HepG2 (cell line): ENCODE results near the gene KAZN.

Experiments used
- ATF7-NPFF ChIP-seq: sonication (generic); formaldehyde crosslinking; IDR thresholded peaks from 2 replicates; pipeline ENCODE4 v1.8.1; 2023; ENCODE audit warnings: mild to moderate bottlenecking, low read depth, missing genetic modification reagents, moderate library complexity
- BORCS8-MEF2B ChIP-seq: sonication (generic); formaldehyde crosslinking; IDR thresholded peaks from 2 replicates; pipeline ENCODE4 v1.8.0; 2022; ENCODE audit warnings: mild to moderate bottlenecking, missing genetic modification reagents
- HDAC1 ChIP-seq: sonication (generic); formaldehyde crosslinking; IDR thresholded peaks from 2 replicates; pipeline ENCODE4 v1.5.1; 2020; ENCODE audit warnings: mild to moderate bottlenecking, missing genetic modification reagents
- KDM1A ChIP-seq: IDR thresholded peaks from 2 replicates; pipeline ENCODE4 v1.6.1; 2016; ENCODE audit warnings: missing compliant biosample characterization
- KMT2B ChIP-seq: IDR thresholded peaks from 2 replicates; pipeline ENCODE4 v1.6.1; 2016; ENCODE audit warnings: missing genetic modification reagents, missing compliant biosample characterization
- PHF5A ChIP-seq: IDR thresholded peaks from one replicate; pipeline ENCODE4 v1.6.1; 2018; ENCODE audit warnings: low read depth, missing genetic modification reagents; ENCODE audit not compliant: unreplicated experiment
- REST ChIP-seq, 2 experiments: IDR thresholded peaks; 2 replicates each; pipeline ENCODE4 v1.6.1; 2011 to 2012; ENCODE audit warnings: low read length in 2 of 2, borderline replicate concordance in 1 of 2, low read depth in 1 of 2, mild to moderate bottlenecking in 1 of 2, moderate library complexity in 1 of 2
- SMARCC2 ChIP-seq: fragments of 450-650 bp; IDR thresholded peaks from 2 replicates; pipeline ENCODE4 v1.6.1; 2017; ENCODE audit warnings: antibody characterized with exemption, mild to moderate bottlenecking
- ZFP1 ChIP-seq: IDR thresholded peaks from 2 replicates; pipeline ENCODE4 v1.6.1; 2016
- ZMAT3 ChIP-seq: sonication (generic); formaldehyde crosslinking; conservative IDR thresholded peaks from 2 replicates; pipeline ENCODE4 v1.7.0; 2021; ENCODE audit warnings: missing genetic modification reagents
- ZNF274 ChIP-seq: sonication (generic); formaldehyde crosslinking; IDR thresholded peaks from 2 replicates; pipeline ENCODE4 v1.5.1; 2020; ENCODE audit warnings: mild to moderate bottlenecking, missing genetic modification reagents
- ZNF446 ChIP-seq: sonication (generic); formaldehyde crosslinking; IDR thresholded peaks from 2 replicates; pipeline ENCODE4 v1.5.0; 2020; ENCODE audit warnings: mild to moderate bottlenecking, missing genetic modification reagents
- ZNF513 ChIP-seq: sonication (generic); formaldehyde crosslinking; conservative IDR thresholded peaks from 2 replicates; pipeline ENCODE4 v1.5.0; 2020; ENCODE audit warnings: missing genetic modification reagents
- TF ChIP-seq, protein P1 (sequence below): sonication (generic); formaldehyde crosslinking; IDR thresholded peaks from 2 replicates; pipeline ENCODE4 v1.5.0; 2020; ENCODE audit warnings: mild to moderate bottlenecking, missing genetic modification reagents, moderate library complexity

- TF ChIP-seq BORCS8-MEF2B (CRISPR knock-in tag) (no peak), ZFP1 (CRISPR knock-in tag) (no peak), KDM1A (no peak), KMT2B (no peak), ZNF513 (no peak), HDAC1 (CRISPR knock-in tag) (no peak), ZMAT3 (CRISPR knock-in tag) (no peak), ZNF446 (CRISPR knock-in tag) (no peak), REST (IDR thresholded peaks at IDR 0.05; ENCODE audit: borderline replicate concordance in 1 of 2, low read depth in 1 of 2, low read length in 2 of 2) (no peak), ATF7-NPFF (CRISPR knock-in tag) (no peak), SMARCC2 (no peak), ZNF274 (CRISPR knock-in tag) (no peak), PHF5A (no peak)
- TF ChIP-seq, protein P1, sequence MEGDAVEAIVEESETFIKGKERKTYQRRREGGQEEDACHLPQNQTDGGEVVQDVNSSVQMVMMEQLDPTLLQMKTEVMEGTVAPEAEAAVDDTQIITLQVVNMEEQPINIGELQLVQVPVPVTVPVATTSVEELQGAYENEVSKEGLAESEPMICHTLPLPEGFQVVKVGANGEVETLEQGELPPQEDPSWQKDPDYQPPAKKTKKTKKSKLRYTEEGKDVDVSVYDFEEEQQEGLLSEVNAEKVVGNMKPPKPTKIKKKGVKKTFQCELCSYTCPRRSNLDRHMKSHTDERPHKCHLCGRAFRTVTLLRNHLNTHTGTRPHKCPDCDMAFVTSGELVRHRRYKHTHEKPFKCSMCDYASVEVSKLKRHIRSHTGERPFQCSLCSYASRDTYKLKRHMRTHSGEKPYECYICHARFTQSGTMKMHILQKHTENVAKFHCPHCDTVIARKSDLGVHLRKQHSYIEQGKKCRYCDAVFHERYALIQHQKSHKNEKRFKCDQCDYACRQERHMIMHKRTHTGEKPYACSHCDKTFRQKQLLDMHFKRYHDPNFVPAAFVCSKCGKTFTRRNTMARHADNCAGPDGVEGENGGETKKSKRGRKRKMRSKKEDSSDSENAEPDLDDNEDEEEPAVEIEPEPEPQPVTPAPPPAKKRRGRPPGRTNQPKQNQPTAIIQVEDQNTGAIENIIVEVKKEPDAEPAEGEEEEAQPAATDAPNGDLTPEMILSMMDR (CRISPR knock-in tag): no peak
These were observed 28.6 kb downstream of the KAZN start for GRCh38 chr1:14626869-14627607.
